Activated CD8-positive, alpha-beta memory T cell treated with anti-CD3 and anti-CD28 coated beads, Interleukin-2, amount 10 ng/mL, durations not matched to agents 7 days and 5 days (primary cell): ENCODE results near the gene PLD6. TPM values are rescaled to one million over a fixed set of nuclear protein-coding genes. Genes with fewer than 3 reads are reported as not detected.
"Not testable (repeated sequence)": the region's sequence is repeated elsewhere in the genome, so short reads cannot be mapped to it uniquely, and the experiment has no call there.

Source experiments
- ATAC-seq: fragments of 150-1000 bp; cut with Tn5 transposase; one replicate; pipeline ENCODE4 v1.10.0; 2021; ENCODE audit warnings: moderate library complexity
- CTCF ChIA-PET: fragments of 350-600 bp; sonication (Branson Sonifier 250); formaldehyde crosslinking; loops from one replicate; lab custom pipeline; 2021; ENCODE audit warnings: antibody characterized with exemption; lab: Charles Lee
- DNase-seq: peaks from one replicate; pipeline ENCODE4 v3.0.0-alpha.2; 2020
- H3K27ac Mint-ChIP-seq: one replicate; pipeline ENCODE4 v1.8.0; 2021; ENCODE audit warnings: mild to moderate bottlenecking, mixed read lengths
- H3K27me3 Mint-ChIP-seq: one replicate; pipeline ENCODE4 v1.8.0; 2021; ENCODE audit warnings: mixed read lengths
- H3K36me3 Mint-ChIP-seq: one replicate; pipeline ENCODE4 v1.8.0; 2021; ENCODE audit warnings: mild to moderate bottlenecking, mixed read lengths
- H3K4me1 Mint-ChIP-seq: one replicate; pipeline ENCODE4 v1.8.0; 2021; ENCODE audit warnings: mixed read lengths
- H3K4me3 Mint-ChIP-seq: one replicate; pipeline ENCODE4 v1.8.0; 2021; ENCODE audit warnings: mild to moderate bottlenecking, moderate library complexity, mixed read lengths
- H3K9me3 Mint-ChIP-seq: one replicate; pipeline ENCODE4 v1.8.0; 2022; ENCODE audit warnings: low read depth, mixed read lengths
- total RNA-seq, 2 experiments: library from RNA; stranded (reverse); gene quantifications; one replicate each; pipeline ENCODE4 v1.2.3, GENCODE V29; 2021

Gene PLD6
- total RNA-seq, 2 experiments from 2014 or later: 5.2 to 12.5 TPM

DNA sequence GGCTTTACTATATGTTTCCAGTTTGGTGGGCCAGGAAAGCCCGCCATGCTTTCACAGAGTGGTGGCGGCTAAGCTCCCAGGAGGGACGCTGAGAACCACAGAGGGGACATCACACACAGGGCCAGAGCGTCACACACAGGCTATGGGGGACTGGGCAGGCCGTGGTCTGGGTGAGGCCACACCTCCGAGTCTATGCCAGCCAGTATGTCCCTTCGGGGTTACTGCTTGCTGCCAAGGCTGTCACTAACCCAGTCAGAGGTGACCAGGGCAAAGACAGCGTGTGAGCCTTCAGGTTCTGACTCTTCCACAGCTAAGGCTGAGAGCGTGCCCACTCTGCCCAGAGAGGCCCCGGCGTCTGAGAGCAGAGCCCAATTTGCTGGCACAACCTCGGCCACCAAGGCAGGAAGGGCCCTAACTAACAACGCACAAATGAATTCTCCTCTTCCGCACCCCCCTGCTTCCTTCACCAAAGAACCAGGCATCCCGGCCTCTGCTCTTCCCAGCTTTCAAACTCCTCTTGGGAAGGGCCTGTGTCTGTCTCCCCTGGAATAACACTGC, 2.9 kb downstream of the PLD6 start:
- Mint-ChIP-seq H3K4me1 (peaks cover 38% of the 10 kb centered on the region), H3K4me3 (no peak overlapping the region), H3K27me3 (no peaks in the 10 kb centered on the region), H3K27ac (no peak overlapping the region), H3K9me3 (no peaks in the 10 kb centered on the region), H3K36me3 (peaks cover 8% of the 10 kb centered on the region)
- CTCF ChIA-PET: interaction anchor here (1.5 kb wide), 1 partner anchor 33 kb away, joined by 3 read pairs; the partner anchor contains the start of gene FLCN
- ATAC-seq (no peak), DNase-seq (no peak)

DNA sequence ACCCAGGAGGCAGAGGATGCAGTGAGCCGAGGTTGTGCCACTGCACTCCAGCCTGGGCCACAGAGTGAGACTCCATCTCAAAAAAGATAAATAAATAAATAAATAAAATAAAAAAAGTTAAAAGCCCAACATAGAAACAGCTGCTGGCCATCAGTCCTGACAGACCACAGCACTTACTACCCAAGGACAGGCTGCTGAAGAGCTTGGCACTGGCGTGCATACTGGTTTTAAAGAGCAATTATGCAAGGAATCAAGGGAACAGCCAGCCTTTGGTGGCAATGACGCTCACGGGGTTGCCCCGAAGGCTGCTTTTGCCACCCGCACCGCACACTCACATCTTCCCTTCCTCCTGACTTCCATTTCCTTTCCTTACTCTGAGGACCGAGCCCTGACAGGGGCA, 4.2 kb downstream of the PLD6 start:
- ATAC-seq (no peak), DNase-seq (no peak)
- no peak overlapping the region for H3K27ac Mint-ChIP-seq
- no peaks in the 10 kb centered on the region for H3K27me3 Mint-ChIP-seq
- H3K36me3 Mint-ChIP-seq: peaks cover 11% of the 10 kb centered on the region
- no peak overlapping the region for H3K4me3 Mint-ChIP-seq
- peaks cover 43% of the 10 kb centered on the region for H3K4me1 Mint-ChIP-seq
- H3K9me3 Mint-ChIP-seq: no peaks in the 10 kb centered on the region
- CTCF ChIA-PET: interaction anchor here (1.1 to 1.5 kb wide), 3 partner anchors 11 to 113 kb away, joined by 3 read pairs; no protein-coding TSS in a partner anchor

DNA sequence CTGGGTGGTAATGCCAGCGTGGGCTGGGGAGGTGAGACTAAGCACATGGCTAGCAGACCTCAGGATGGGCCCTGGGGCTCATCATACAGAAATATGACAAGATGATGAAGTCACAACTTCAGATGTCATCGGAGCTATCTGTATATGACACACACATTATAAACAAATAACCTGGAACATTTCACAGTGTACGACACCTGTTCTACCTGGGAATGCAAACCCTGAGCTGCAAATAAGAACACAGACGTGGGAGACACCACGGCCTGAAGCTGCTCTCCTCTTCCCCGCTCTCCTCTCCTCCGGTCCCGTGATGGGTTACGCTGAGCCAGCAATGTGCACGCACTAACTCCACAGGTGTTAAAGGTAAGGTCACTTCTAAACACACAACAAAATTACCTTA, 4.9 kb downstream of the PLD6 start:
- CTCF ChIA-PET: interaction anchor here (1.1 to 1.5 kb wide), 3 partner anchors 10 to 114 kb away, joined by 3 read pairs; no protein-coding TSS in a partner anchor
- Mint-ChIP-seq H3K4me1 (peaks cover 37% of the 10 kb centered on the region), H3K9me3 (no peaks in the 10 kb centered on the region), H3K27ac (no peak overlapping the region), H3K36me3 (peaks cover 11% of the 10 kb centered on the region), H3K4me3 (no peak overlapping the region), H3K27me3 (no peaks in the 10 kb centered on the region)
- no peak for DNase-seq
- ATAC-seq: no peak

DNA sequence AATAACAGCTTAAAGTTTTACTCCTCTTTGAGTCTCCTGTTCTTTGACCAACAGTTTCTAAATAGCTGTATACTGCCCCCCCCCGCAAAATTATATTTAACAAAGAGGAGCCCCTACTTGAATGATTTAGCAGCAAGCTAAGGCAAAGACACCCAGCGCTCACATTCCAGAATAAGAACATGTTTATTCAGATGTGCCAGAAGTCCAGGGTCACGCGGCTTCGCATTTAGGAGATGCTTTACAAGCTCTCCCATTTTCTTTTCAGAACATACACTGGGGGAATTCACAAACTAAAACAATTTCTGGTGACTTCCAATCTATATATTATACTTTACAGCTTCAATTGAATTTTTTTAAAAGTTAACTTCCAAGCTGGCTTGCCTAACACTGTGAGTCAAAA, 5.3 kb downstream of the PLD6 start:
- no peaks in the 10 kb centered on the region for H3K9me3 Mint-ChIP-seq
- ATAC-seq (no peak), DNase-seq (no peak)
- peaks cover 36% of the 10 kb centered on the region for H3K4me1 Mint-ChIP-seq
- H3K27ac Mint-ChIP-seq: no peak overlapping the region
- peaks cover 11% of the 10 kb centered on the region for H3K36me3 Mint-ChIP-seq
- H3K27me3 Mint-ChIP-seq: no peaks in the 10 kb centered on the region
- CTCF ChIA-PET: interaction anchor here (1.1 to 1.5 kb wide), 3 partner anchors 10 to 114 kb away, joined by 3 read pairs; no protein-coding TSS in a partner anchor
- H3K4me3 Mint-ChIP-seq: no peak overlapping the region

DNA sequence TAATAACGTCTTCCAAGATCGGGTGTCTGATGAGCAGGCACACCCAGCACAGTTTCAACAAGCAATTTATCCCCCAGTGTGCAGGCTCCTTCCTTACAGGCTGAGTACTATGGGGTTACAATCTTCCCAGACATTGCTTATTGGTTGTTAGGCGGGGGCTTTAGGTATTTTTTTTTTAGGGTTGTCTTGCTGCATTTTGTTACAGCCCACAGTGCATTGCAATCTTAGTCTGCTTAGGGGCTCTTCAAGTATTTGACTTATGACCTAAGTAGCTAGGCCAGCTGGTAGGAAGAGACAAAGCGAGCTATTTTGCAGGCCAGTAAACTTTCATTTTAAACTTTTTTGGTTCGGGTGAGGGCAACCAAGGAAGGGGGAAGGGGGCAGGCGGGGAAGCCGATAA, 5.8 kb downstream of the PLD6 start:
- no peak overlapping the region for H3K4me3 Mint-ChIP-seq
- CTCF ChIA-PET: interaction anchor here (1.4 to 1.5 kb wide), 2 partner anchors 9 to 111 kb away, joined by 3 read pairs; no protein-coding TSS in a partner anchor
- peaks cover 11% of the 10 kb centered on the region for H3K36me3 Mint-ChIP-seq
- no peaks in the 10 kb centered on the region for H3K9me3 Mint-ChIP-seq
- H3K27ac Mint-ChIP-seq: no peak overlapping the region
- H3K27me3 Mint-ChIP-seq: no peaks in the 10 kb centered on the region
- ATAC-seq: no peak
- peaks cover 32% of the 10 kb centered on the region for H3K4me1 Mint-ChIP-seq
- DNase-seq: no peak

DNA sequence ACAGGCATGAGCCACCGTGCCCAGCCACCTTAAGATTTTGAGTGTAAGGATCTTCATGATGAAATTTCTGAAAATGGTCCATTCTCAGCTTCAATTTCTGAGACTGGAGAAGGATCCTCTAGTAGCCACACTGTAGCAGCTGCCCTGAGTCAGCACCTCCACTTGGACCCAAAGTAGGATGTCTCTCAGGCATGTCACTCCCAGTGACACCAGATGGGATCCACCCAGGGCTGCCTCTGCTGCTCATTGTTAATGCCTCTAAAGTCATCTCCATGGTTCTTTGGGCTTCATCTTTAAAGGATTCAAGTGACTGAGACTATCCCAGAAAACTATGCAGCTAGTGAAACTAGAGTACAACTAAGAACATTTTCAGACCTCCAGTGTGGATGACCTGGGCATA, 7.9 kb downstream of the PLD6 start:
- peaks cover 5% of the 10 kb centered on the region for H3K36me3 Mint-ChIP-seq
- H3K4me3 Mint-ChIP-seq: no peak overlapping the region
- ATAC-seq: no peak
- CTCF ChIA-PET: interaction anchor here (1.3 kb wide), 1 partner anchor 56 kb away, joined by 3 read pairs; no protein-coding TSS in a partner anchor
- H3K27ac Mint-ChIP-seq: no peak overlapping the region
- no peaks in the 10 kb centered on the region for H3K27me3 Mint-ChIP-seq
- H3K9me3 Mint-ChIP-seq: no peaks in the 10 kb centered on the region
- peaks cover 12% of the 10 kb centered on the region for H3K4me1 Mint-ChIP-seq
- DNase-seq: no peak

DNA sequence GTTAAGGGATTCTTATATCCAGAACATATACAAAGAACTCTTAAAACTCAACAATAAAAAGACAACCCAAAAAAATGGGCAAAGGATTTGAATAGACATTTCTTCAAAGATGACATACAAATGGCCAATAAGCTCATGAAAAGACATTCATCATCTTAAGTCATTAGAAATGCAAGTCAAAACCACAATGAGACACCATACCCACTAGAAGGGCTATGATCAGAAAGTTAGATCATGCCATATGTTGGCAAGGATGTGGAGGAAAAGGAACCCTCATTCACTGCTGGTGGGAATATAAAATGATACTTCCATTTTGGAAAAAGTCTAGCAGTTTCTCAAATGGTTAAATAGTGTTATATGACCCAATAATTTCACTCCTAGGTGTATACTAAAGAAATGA, 9.4 kb downstream of the PLD6 start:
- ATAC-seq (no peak), DNase-seq (no peak)
- no peak overlapping the region for H3K4me3 Mint-ChIP-seq
- H3K27me3 Mint-ChIP-seq: no peaks in the 10 kb centered on the region
- peaks cover 3% of the 10 kb centered on the region for H3K36me3 Mint-ChIP-seq
- peaks cover 10% of the 10 kb centered on the region for H3K4me1 Mint-ChIP-seq
- no peak overlapping the region for H3K27ac Mint-ChIP-seq
- no peaks in the 10 kb centered on the region for H3K9me3 Mint-ChIP-seq
- CTCF ChIA-PET: interaction anchor here (1.3 to 1.4 kb wide), 3 partner anchors 52 to 57 kb away, joined by 3 read pairs; no protein-coding TSS in a partner anchor

DNA sequence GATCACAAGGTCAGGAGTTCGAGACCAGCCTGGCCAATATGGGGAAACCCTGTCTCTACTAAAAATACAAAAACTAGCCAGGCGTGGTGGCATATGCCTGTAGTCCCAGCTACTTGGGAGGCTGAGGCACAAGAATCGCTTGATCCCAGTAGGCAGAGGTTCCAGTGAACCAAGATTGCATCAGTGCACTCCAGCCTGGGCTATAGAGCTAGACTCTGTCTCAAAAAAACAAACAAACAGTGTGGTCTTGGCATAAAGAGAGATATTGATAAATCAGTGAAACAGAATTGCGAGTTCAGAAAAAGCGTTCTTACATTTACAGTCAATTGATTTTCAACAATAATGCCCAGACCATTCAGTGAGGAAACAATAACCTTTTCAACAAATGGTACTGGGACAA, 10.7 kb downstream of the PLD6 start:
- H3K4me3 Mint-ChIP-seq, H3K27ac Mint-ChIP-seq, ATAC-seq, H3K9me3 Mint-ChIP-seq, H3K36me3 Mint-ChIP-seq, H3K27me3 Mint-ChIP-seq, DNase-seq: not testable (repeated sequence)
- CTCF ChIA-PET: interaction anchor here (0.7 kb wide), 1 partner anchor 129 kb away, joined by 3 read pairs; no protein-coding TSS in a partner anchor
- peaks cover 10% of the 10 kb centered on the region for H3K4me1 Mint-ChIP-seq

DNA sequence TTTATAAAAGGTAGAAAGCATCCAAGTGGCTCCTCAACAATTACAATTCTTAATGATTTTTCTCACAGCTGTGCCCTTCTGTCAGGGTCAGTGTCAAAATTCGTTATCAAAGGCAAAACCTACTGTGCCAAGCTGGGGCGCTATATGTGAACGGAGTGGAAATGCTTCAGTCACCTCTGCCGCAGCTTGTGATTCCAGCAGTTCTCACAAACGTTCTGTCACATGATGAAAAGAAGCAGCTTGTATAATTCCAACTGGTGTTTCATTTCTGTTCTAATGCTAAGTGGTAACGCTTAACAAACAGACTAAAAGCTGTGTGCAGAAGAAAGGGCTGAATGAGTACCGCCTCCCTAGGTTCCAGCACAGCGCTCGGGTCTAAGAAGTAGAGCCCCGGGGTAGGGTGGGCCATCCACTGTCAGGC, 14.2 kb downstream of the PLD6 start:
- DNase-seq: no peak

DNA sequence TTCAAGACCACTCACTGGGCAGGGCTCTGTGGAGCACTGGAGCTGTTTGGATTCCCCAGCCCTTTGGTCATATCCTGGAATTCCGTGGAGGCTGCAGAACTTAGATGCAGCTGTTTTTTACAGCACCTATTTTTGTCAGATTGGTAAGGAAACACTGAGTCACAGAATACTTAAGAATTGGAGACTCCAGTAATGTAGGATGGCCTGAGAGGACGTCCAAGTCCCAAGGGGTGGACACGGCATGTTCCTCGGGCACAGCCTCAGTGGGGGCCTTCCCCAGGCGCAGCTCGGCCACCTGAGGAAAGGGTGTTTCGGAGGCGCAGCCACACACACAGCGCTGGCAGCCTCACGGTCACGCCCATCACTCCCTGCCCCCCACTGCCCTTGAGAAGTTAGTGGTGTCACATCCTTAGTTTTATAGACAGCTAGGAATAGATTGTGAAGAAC, 14.8 kb downstream of the PLD6 start:
- no peak for ATAC-seq
- H3K9me3 Mint-ChIP-seq: no peaks in the 10 kb centered on the region
- CTCF ChIA-PET: interaction anchor here (1.1 to 1.6 kb wide), 2 partner anchors 10 to 50 kb away, joined by 3 to 5 read pairs; no protein-coding TSS in a partner anchor

More for the DNA sequence above, 14.2 kb downstream of the PLD6 start:
- Mint-ChIP-seq H3K9me3 (no peaks in the 10 kb centered on the region), H3K36me3 (peaks cover 3% of the 10 kb centered on the region), H3K4me1 (peaks cover 3% of the 10 kb centered on the region), H3K27ac (no peak overlapping the region), H3K27me3 (no peaks in the 10 kb centered on the region), H3K4me3 (no peak overlapping the region)
- CTCF ChIA-PET: interaction anchor here (1.1 kb wide), 1 partner anchor 50 kb away, joined by 5 read pairs; no protein-coding TSS in a partner anchor
- no peak for ATAC-seq

DNA sequence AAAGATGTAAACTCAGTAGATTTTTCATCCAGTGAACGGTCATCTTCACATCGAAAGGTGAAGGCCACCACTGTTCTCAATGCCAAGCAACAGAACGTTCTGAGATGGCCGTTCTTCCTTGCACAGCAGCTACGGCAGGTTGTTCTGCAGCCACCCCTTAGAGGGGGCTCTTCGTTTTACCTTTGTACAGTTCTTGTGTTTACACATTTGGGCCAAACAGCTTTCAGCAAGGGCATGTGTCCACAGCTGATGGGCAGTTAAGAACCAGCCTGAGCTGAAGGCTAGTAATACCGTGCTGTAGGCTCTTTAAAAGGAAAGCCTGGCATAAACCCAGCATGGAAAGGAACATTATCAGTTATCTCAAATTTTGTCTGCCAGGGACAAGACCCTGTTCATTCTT, 15.9 kb downstream of the PLD6 start:
- no peak overlapping the region for H3K4me3 Mint-ChIP-seq
- ATAC-seq: no peak
- H3K27me3 Mint-ChIP-seq: no peaks in the 10 kb centered on the region
- no peak for DNase-seq
- no peak overlapping the region for H3K27ac Mint-ChIP-seq
- no peaks in the 10 kb centered on the region for H3K9me3 Mint-ChIP-seq
- peaks cover 10% of the 10 kb centered on the region for H3K36me3 Mint-ChIP-seq
- peaks cover 17% of the 10 kb centered on the region for H3K4me1 Mint-ChIP-seq
- CTCF ChIA-PET: interaction anchor here (1.0 to 1.6 kb wide), 3 partner anchors 9 to 20 kb away, joined by 3 to 5 read pairs (median 3); no protein-coding TSS in a partner anchor

More for the DNA sequence above, 14.8 kb downstream of the PLD6 start:
- Mint-ChIP-seq H3K27ac (no peak overlapping the region), H3K27me3 (no peaks in the 10 kb centered on the region), H3K36me3 (peaks cover 3% of the 10 kb centered on the region), H3K4me3 (no peak overlapping the region), H3K4me1 (peaks cover 6% of the 10 kb centered on the region)
- no peak for DNase-seq

DNA sequence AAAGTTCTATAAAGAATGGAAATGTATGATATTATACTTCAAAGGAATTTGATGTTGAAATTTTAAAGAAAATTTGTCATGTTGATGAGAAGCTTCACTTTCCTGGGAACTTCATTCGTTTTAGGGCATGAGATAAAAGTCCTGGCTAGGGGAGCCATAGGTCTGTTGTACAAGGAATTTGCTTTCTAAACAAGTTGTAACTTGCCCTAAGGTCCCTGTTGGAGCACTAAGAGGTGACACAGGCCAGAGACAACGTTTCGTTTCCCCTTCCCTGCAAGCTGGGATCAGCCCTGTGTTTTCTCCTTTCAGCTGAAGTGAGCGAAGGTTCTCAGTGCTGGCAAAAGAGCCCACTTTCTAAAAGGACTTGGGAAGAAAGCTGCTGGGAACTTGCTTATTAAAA, 16.6 kb downstream of the PLD6 start:
- no peaks in the 10 kb centered on the region for H3K9me3 Mint-ChIP-seq
- ATAC-seq (no peak), DNase-seq (no peak)
- H3K4me3 Mint-ChIP-seq: no peak overlapping the region
- H3K36me3 Mint-ChIP-seq: peaks cover 15% of the 10 kb centered on the region
- H3K4me1 Mint-ChIP-seq: peaks cover 24% of the 10 kb centered on the region
- H3K27me3 Mint-ChIP-seq: no peaks in the 10 kb centered on the region
- CTCF ChIA-PET: interaction anchor here (1.0 to 1.2 kb wide), 3 partner anchors 8 to 21 kb away, joined by 3 to 5 read pairs (median 5); no protein-coding TSS in a partner anchor
- no peak overlapping the region for H3K27ac Mint-ChIP-seq

DNA sequence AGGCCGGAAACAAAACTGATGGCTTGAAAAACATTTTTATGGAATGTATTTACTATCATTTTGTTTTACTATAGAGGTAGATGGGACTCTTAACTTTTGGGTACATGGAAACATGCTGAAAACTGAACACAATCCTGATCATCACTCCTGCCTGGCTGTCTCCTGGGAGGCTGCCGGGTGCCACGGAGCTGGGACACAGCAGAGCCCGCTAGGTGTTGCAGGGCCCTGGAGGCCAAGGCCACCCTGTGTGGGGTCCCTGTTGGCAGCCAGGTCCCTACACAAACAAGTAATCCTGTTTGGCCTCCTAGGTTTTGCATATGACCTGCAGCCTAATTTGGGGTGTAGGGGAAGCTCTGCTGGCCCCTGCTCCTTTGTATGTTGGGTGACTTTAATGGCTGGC, 17.5 kb downstream of the PLD6 start:
- Mint-ChIP-seq H3K9me3 (no peaks in the 10 kb centered on the region), H3K27me3 (no peaks in the 10 kb centered on the region), H3K4me1 (peaks cover 33% of the 10 kb centered on the region), H3K36me3 (peaks cover 24% of the 10 kb centered on the region), H3K4me3 (no peak overlapping the region), H3K27ac (no peak overlapping the region)
- ATAC-seq (no peak), DNase-seq (peak; percentile 34)
- CTCF ChIA-PET: interaction anchor here (0.8 to 1.2 kb wide), 2 partner anchors 9 to 125 kb away, joined by 3 to 5 read pairs; no protein-coding TSS in a partner anchor
